Ammon's horn (tissue), 1 donor: ENCODE results near the gene KCTD6.

ENCODE experiments used
- DNase-seq: peaks from one replicate; pipeline ENCODE4 v3.0.0-alpha.2; 2016; ENCODE audit warnings: low spot score

The KCTD6 gene

GRCh38 chr3:58485801-58486435 is 6.0 kb upstream of the KCTD6 start:
- no peak for DNase-seq

- peak; percentile 69 for DNase-seq
Observed at GRCh38 chr3:58487140-58487886, 4.6 kb upstream of the KCTD6 start.

- no peak for DNase-seq
Observed at GRCh38 chr3:58488967-58489366, 2.9 kb upstream of the KCTD6 start.

DNA sequence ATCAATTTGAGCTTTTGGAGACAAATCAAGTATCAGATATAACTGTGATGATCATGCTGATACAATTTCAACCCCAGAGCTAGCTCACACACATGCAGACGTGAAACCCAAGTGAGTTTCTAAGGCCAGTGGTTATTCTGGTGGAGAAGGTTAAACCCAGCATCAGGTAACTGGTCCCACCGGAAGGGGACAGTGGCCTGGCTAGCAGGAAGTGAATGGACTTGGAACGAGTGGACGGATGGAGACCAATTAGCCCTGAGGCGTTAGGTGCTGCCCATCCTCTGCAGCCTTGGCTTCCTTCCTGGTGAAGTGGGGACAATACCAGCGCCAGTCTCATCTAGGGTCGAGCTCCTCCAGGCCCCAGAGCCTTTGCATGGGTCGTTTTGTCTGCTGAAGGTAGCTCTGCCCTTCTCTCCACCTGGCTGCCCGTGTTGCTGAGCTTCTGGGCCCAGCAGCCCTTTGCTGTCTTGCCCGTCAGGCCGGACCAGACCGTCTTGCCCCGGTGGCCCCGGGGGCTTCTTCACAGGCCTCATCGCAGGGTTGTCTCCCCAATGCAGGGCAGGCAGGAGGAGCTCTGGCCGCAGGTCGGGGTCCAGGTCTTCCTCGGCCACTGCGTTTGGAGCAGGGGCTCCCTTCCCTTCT is 915 bp upstream of the KCTD6 start:
- peak; percentile 10 for DNase-seq

GRCh38 chr3:58492494-58492905 is 604 bp downstream of the KCTD6 start:
- peak; percentile 11 for DNase-seq

DNA sequence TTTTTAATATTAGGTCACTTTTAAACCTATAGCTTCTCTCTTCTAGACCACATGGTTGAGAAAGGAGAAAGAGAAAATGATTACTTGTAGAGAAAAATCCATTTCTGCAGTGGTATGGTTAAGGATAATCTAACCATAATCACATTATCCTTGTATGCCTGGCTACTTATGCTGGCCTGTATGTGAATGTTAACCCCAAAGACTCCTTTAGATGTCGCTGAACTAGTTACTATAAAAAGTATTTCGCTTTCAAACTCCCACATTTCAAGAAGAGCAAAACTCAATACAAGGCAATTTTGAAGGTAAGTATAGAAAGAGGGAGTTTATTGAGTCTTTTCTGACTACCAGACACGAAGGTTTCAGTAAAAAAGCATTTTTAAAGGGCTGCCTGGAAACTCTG is 2.2 kb downstream of the KCTD6 start:
- no peak for DNase-seq

DNA sequence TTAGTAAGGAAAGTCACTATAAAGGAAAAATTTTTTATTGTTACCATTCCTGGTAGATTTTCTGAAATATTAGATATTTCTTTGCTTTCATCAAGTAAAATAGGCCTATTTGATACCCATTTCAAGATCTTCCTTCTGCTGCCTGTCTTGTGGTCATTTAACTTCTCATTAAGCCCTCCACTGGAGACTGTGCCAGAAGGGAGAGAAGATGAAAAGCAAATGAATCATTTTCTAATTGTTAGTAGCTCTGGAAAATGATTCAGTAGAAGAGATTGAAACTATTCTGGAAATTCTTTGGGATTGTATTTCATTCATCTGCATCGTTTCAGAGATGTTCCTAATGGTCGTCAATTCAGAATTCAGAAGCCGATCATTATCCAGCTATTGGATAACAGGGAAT is 3.2 kb downstream of the KCTD6 start:
- DNase-seq: no peak

DNA sequence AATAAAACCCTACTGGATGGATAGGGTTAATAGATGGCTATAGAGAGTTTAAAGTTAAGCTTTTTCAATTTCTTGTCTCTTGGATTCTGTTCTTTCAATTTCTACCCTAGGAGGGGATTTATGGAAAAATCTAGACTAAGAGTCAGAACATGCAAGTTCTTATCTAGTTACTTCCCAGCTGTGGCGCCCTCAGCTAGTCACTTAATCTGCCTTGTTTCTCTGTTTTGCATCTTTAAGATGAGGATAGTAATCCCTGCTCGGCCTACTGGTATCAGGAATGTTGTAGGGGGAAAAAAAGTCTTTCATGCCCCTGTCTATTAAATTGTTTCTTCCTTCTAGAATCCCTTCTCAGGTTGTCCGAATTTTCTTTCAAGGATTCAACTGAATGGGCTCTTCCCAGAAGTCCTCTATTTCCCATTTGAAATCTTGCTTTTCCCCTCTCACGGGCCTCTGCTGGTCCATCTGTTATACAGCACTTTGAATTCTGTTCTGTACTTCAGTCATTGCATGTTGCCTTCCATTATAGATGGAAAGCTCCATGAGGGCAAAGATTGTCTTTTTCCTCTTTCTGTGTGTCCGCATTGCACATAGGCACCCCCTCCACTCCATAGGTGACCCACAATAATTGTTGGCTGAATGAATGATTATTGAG is 4.4 kb downstream of the KCTD6 start:
- no peak for DNase-seq

DNA sequence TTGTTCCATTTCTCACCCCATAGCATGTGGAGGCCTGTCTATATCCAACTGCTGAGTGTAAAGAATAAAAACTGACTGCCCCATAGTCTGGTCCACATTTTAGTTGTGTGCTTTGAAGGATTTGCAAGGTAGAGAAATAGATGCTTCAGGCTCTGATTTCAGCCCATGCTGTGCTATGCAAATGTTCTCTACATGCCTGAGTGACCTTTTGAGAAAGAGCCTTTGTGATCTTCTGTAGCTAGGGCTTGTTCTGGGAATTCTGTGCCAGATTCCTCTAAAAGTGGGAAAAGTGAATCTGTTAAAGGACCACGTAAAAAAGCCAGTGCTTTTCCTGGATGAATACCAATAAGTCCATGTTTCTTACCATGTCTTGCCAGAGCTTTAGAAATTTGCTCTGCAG is 5.2 kb downstream of the KCTD6 start:
- peak; percentile 60 for DNase-seq

DNA sequence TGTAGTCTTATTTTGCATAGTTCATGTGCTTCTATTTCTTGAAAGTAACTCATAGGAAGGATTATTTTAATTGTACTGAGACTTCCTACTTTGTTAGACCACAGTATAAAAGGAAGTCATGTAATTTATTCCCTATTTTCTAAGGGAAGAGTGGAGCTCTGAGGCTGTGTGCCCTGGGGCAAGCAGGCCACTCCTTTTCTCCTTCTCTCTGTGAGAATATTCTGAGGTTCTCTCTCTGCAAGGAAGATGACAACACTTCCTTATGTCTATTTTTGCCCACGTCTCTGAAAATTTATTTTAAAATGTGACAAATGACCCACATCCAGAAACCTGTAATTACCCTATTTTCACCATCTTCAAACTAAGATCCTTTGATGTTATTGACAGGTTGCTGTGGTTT is 11.0 kb downstream of the KCTD6 start:
- no peak for DNase-seq

GRCh38 chr3:58507356-58508078 is 15.6 kb downstream of the KCTD6 start:
- DNase-seq: no peak

DNA sequence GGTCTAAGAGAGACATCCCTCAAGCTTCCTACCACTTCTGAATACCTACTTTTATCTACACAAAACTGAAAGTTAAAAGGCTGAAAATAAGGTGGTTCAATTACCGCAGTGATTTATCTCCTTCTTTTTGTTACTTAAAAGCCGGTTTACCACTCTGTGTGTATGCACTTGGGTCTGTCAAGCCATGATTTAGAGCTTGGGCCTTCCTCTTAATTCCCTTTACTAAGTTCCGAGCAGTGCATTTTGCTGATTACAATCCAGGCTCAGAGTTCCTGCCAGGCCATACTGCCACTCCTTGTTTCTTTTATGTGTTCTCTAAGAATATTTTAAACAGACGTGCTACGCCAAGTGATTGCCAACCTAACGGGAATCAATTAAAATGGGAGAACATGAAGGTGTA is 16.5 kb downstream of the KCTD6 start:
- DNase-seq: no peak

- no peak for DNase-seq
Observed at GRCh38 chr3:58514405-58514804, 22.5 kb downstream of the KCTD6 start.

- no peak for DNase-seq
Observed at GRCh38 chr3:58518291-58518789, 26.4 kb downstream of the KCTD6 start.

DNA sequence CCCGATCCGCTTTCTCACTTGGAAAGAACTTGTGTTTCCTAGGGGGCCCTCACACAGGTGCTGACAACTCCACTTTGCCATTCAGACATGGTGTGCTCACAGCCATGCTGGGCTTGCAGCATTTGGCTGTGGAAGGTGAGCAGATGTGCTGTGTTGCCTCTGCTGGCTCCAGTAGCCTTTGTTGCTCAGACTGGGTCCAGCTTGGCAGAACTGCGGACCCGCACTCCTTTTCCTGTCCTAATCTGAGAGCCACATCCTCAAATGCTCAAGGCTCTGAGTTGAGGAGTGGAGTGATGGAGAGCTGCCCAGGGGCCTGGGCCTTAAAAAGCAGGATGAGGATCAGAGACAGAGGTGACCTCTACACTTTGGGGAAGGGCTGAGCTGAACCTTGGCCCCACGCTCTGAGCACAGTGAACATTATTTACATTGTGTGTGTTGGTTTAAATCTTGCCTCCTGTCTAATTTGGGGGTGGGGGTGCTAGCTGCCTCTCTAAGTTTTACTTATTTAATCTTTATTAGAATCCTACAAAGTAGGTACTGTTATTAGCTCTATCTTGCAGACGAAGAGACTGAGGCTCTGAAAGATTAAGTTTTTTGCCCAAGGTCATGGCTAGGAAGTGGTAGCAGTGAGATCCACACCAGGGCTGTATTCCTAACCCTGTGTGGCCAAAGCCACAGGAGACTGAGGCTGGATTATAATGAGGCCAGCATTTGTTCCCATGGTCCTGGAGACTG is 27.9 kb downstream of the KCTD6 start:
- DNase-seq: no peak

- no peak for DNase-seq
Observed at GRCh38 chr3:58520403-58521335, 28.8 kb downstream of the KCTD6 start.

- DNase-seq: no peak
Observed at GRCh38 chr3:58521336-58521670, 29.4 kb downstream of the KCTD6 start.

GRCh38 chr3:58521917-58522631 is 30.2 kb downstream of the KCTD6 start:
- DNase-seq: peak; percentile 72

- DNase-seq: no peak
Observed at GRCh38 chr3:58522759-58523425, 31.0 kb downstream of the KCTD6 start.
